Epithelial cell of alveolus of lung (primary cell): ENCODE measurements around the gene RNF182. TPM values are rescaled to one million over a fixed set of nuclear protein-coding genes. Genes with fewer than 3 reads are reported as not detected.

Experiments
- total RNA-seq: library from RNA; depleted of rRNA; stranded (reverse); fragments of >200 nt; gene quantifications from 2 replicates; pipeline ENCODE4 v1.2.1, GENCODE V29; 2015

The RNF182 gene, protein sequence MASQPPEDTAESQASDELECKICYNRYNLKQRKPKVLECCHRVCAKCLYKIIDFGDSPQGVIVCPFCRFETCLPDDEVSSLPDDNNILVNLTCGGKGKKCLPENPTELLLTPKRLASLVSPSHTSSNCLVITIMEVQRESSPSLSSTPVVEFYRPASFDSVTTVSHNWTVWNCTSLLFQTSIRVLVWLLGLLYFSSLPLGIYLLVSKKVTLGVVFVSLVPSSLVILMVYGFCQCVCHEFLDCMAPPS
- total RNA-seq: 2.2 and 5.3 TPM in 2 replicates

DNA sequence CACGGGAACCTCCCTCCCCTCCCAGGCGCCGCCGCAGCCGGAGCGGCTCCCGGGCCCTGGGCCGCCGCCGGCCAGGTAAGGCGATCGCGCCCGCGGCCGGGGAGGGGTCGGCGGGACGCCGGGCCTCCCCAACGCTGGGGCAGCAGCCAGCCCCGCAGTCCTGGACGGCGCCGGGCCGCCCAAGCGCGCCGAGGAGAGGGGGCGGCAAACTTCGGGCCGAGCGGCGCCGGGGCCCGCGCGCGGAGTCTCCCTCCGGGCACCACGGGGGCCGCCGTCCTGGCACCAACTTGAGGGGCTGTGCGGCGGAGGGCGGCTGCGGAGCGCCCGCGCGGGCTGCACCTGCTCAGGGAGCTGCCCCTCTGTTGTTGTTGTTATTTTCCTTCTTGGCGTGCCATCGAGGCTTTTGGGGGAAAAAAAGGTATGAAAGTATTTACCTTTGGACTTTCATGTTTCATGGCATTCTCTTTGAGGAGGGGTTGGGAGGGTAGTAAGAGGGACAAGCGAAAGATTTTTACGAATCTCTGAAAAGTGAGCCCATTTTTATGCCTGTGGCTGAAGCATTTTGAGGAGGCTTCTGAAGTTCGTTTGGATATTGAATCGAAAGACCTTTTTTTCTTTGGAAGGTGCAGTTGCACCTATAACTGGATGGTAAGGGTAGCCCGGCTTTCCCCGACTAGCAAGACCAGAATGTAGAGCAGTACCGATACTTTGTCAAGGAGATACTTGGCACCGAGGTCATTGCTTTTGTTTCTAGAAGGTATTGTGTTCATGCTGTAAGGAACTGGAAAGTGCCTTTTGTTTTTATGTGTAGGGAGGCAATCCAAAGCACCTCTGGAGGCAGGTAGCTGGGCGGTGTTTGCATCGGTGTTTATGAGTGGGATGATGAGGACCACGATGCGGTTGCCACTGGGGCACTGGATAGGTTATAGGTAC is at the start of gene RNF182:
Gene RNF182 (plus strand): TSS at position 4 of the 933 bp plus-strand sequence. CDS start 52,168 bp downstream, outside the sequence.

Other genes starting within 250 kb of the RNF182 start
- gene RANBP9, start 213.1 kb upstream of the RNF182 start, total RNA-seq: 21.1 and 32.5 TPM in 2 replicates
- 8.4 and 11.4 TPM in 2 replicates for gene MCUR1, start 110.4 kb upstream of the RNF182 start, total RNA-seq
- 0.88 and 1.0 TPM in 2 replicates for gene CD83, start 192.8 kb downstream of the RNF182 start, total RNA-seq